HG02571 (cell line): ENCODE data around the gene PPP6R2.
"Not testable (repeated sequence)": the region's sequence is repeated elsewhere in the genome, so short reads cannot be mapped to it uniquely, and the experiment has no call there.

Source experiments
- ATAC-seq: cut with Tn5 transposase; IDR thresholded peaks from one replicate; pipeline ENCODE4 v1.9.1; 2021; ENCODE audit warnings: mild to moderate bottlenecking, moderate library complexity; ENCODE audit not compliant: unreplicated experiment

Gene PPP6R2

GRCh38 chr22:50397371-50398060, 54.4 kb downstream of the PPP6R2 start:
- ATAC-seq, result not testable (repeated sequence)

GRCh38 chr22:50398831-50399648, 55.9 kb downstream of the PPP6R2 start:
- no peak for ATAC-seq

GRCh38 chr22:50399751-50400331, 56.7 kb downstream of the PPP6R2 start:
- ATAC-seq, result no peak

GRCh38 chr22:50400406-50400805, 57.3 kb downstream of the PPP6R2 start:
- ATAC-seq, result no peak

- no peak for ATAC-seq
Measured at GRCh38 chr22:50400931-50401330, 57.8 kb downstream of the PPP6R2 start.

- no peak for ATAC-seq
Measured at GRCh38 chr22:50401907-50402306, 58.8 kb downstream of the PPP6R2 start.

- no peak for ATAC-seq
Measured at GRCh38 chr22:50403701-50404101, 60.6 kb downstream of the PPP6R2 start.

GRCh38 chr22:50406416-50407170, 63.5 kb downstream of the PPP6R2 start:
- no peak for ATAC-seq

GRCh38 chr22:50408311-50408710, 65.2 kb downstream of the PPP6R2 start:
- no peak for ATAC-seq

GRCh38 chr22:50408954-50409353, 65.8 kb downstream of the PPP6R2 start:
- not testable (repeated sequence) for ATAC-seq

- no peak for ATAC-seq
Measured at GRCh38 chr22:50414476-50415248, 71.5 kb downstream of the PPP6R2 start.

GRCh38 chr22:50415426-50415825, 72.3 kb downstream of the PPP6R2 start:
- no peak for ATAC-seq

GRCh38 chr22:50416996-50417395, 73.9 kb downstream of the PPP6R2 start:
- ATAC-seq, result no peak

- no peak for ATAC-seq
Measured at GRCh38 chr22:50417411-50418210, 74.5 kb downstream of the PPP6R2 start.

GRCh38 chr22:50418624-50419023, 75.5 kb downstream of the PPP6R2 start:
- no peak for ATAC-seq

- ATAC-seq, result no peak
Measured at GRCh38 chr22:50419116-50419515, 76.0 kb downstream of the PPP6R2 start.

- no peak for ATAC-seq
Measured at GRCh38 chr22:50420015-50420414, 76.9 kb downstream of the PPP6R2 start.

GRCh38 chr22:50420581-50420980, 77.5 kb downstream of the PPP6R2 start:
- no peak for ATAC-seq

- no peak for ATAC-seq
Measured at GRCh38 chr22:50422046-50422445, 78.9 kb downstream of the PPP6R2 start.
